Measurements from ENCODE around the gene CCDC186.

DNA sequence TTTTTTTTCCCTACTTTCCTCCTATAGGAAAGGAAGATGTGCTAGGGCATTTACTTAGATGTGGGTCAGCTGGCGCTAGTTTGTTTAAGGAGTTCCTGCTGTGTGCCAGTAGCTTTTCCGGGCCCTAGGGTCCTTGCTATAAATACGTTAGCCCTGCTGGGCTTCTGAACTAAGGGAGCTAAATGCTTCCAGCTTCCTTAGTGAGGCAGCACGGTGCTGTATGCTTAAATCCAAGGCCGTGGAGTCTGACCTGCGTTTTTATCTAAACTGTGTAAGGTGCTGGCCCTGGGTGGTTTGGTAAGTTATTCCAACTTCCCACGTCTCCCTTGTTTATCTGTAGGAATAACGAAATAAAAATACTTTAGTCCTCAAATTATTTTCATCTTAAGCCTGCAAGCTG lies 5.7 kb upstream of the CCDC186 start:
- TF ChIP-seq EZH2 (IDR thresholded peaks at IDR 0.05; ENCODE audit: insufficient read depth, low read length), result no peak
- TF ChIP-seq, protein P1, sequence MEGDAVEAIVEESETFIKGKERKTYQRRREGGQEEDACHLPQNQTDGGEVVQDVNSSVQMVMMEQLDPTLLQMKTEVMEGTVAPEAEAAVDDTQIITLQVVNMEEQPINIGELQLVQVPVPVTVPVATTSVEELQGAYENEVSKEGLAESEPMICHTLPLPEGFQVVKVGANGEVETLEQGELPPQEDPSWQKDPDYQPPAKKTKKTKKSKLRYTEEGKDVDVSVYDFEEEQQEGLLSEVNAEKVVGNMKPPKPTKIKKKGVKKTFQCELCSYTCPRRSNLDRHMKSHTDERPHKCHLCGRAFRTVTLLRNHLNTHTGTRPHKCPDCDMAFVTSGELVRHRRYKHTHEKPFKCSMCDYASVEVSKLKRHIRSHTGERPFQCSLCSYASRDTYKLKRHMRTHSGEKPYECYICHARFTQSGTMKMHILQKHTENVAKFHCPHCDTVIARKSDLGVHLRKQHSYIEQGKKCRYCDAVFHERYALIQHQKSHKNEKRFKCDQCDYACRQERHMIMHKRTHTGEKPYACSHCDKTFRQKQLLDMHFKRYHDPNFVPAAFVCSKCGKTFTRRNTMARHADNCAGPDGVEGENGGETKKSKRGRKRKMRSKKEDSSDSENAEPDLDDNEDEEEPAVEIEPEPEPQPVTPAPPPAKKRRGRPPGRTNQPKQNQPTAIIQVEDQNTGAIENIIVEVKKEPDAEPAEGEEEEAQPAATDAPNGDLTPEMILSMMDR (IDR thresholded peaks at IDR 0.05; ENCODE audit: insufficient read depth, low read depth, low read length), result no peak
